Left lung (tissue), 10 donors: ENCODE data around the gene NEDD9. TPM values are rescaled to one million over a fixed set of nuclear protein-coding genes. Genes with fewer than 3 reads are reported as not detected.

ENCODE experiments used
- ATAC-seq: fragments of 200-7000 bp; cut with Tn5 transposase; one replicate; pipeline ENCODE4 v1.9.1; 2020; ENCODE audit warnings: moderate library complexity
- DNase-seq, 4 donors: peaks; one replicate each; pipeline ENCODE4 v3.0.0-alpha.2; 2013 to 2020
- H3K27ac ChIP-seq, 2 donors: fragments of 200-600 bp; sonication (generic) in 1 of 2; one replicate each; pipeline versions ENCODE4 v1.5.0 to v1.8.0; 2020 to 2021
- H3K27me3 ChIP-seq, 2 donors: fragments of 200-600 bp; sonication (generic) in 1 of 2; one replicate each; pipeline versions ENCODE4 v1.5.0 to v1.8.0; 2020 to 2021
- H3K36me3 ChIP-seq, 2 donors: fragments of 200-600 bp; sonication (generic) in 1 of 2; one replicate each; pipeline versions ENCODE4 v1.5.0 to v1.8.0; 2020 to 2021
- H3K4me1 ChIP-seq, 2 donors: fragments of 200-600 bp; one replicate each; pipeline ENCODE4 v1.8.0; 2021
- H3K4me3 ChIP-seq, 2 donors: fragments of 200-600 bp; sonication (generic) in 1 of 2; one replicate each; pipeline versions ENCODE4 v1.5.0 to v1.8.0; 2020 to 2021; ENCODE audit warnings: mild to moderate bottlenecking in 1 of 2
- H3K9me3 ChIP-seq, 2 donors: fragments of 200-600 bp; sonication (generic) in 1 of 2; one replicate each; pipeline versions ENCODE4 v1.5.0 to v1.8.0; 2020 to 2021
- intact Hi-C, 2 donors: fragments of 100-400 bp; cut with DNase I; formaldehyde crosslinking; loops; one replicate each; pipeline versions ENCODE4 v1.11.2 to v1.14.2; 2022
- polyA plus RNA-seq, 6 donors: library from polyadenylated mRNA; unstranded; fragments of 120-200 nt; gene quantifications; one replicate each; pipeline ENCODE4 v1.2.1, GENCODE V29; 2013; ENCODE audit not compliant: insufficient read length in 6 of 6
- total RNA-seq, 2 donors: library from RNA; stranded (reverse); fragmentation: NEBNext Ultra II Directional; extraction: Animal tissue kit (Norgen Biotek cat#: 25700); gene quantifications; one replicate each; pipeline ENCODE4 v1.2.1, GENCODE V29; 2021
- TF ChIP-seq, protein P1 (sequence below), 2 donors: fragments of 200-600 bp; sonication (generic) in 1 of 2; IDR thresholded peaks; one replicate each; pipeline versions ENCODE4 v1.5.0 to v1.8.0; 2021; ENCODE audit warnings: antibody characterized with exemption in 2 of 2
- donor health status: DM: no; HTN: yes; CAD: no.
- donor health status: DM: no; HTN: no; CAD: no.

Gene NEDD9
- total and polyA plus RNA-seq, 8 donors: 54.3 to 193 (median 59.5) TPM

DNA sequence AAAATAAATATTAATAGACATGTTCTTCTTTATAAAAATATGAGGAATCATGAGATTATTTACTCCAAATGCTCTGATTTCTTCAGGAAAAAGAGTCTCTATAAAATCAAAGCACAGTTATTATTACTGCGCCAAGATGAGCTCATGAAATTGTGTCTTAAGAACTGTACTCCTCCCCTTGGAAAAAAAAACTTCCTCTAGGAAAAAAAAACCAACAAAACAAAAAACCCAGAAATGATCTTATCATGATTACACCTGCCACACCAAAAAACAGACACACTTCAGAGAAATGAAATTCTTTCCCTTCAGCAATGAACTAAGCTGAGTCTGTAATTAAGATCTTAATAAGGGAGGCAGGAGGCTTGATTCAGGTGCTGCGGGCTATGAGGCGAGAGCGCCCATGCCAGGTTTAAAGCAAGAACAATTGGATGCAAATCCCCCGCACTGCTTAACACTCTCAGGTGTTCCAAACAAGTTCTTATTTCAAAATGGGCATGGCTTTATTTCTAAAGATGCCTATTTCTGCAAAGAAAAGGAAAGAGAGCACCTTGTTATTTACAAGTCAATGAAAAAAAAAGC, 9.1 kb downstream of the NEDD9 start:
- Histone ChIP-seq H3K36me3 (peaks cover 0 to 12% of the 10 kb centered on the region in 2 donors), H3K27me3 (no peaks in the 10 kb centered on the region), H3K9me3 (no peaks in the 10 kb centered on the region), H3K4me3 (no peak overlapping the region), H3K27ac (peak overlapping the region; percentile 56 to 76), H3K4me1 (peaks cover 37 to 86% of the 10 kb centered on the region in 2 donors)
- ATAC-seq (no peak), DNase-seq (no peak)
- intact Hi-C loops: no loop called here
- TF ChIP-seq, protein P1, sequence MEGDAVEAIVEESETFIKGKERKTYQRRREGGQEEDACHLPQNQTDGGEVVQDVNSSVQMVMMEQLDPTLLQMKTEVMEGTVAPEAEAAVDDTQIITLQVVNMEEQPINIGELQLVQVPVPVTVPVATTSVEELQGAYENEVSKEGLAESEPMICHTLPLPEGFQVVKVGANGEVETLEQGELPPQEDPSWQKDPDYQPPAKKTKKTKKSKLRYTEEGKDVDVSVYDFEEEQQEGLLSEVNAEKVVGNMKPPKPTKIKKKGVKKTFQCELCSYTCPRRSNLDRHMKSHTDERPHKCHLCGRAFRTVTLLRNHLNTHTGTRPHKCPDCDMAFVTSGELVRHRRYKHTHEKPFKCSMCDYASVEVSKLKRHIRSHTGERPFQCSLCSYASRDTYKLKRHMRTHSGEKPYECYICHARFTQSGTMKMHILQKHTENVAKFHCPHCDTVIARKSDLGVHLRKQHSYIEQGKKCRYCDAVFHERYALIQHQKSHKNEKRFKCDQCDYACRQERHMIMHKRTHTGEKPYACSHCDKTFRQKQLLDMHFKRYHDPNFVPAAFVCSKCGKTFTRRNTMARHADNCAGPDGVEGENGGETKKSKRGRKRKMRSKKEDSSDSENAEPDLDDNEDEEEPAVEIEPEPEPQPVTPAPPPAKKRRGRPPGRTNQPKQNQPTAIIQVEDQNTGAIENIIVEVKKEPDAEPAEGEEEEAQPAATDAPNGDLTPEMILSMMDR (IDR thresholded peaks at IDR 0.05): no peak

DNA sequence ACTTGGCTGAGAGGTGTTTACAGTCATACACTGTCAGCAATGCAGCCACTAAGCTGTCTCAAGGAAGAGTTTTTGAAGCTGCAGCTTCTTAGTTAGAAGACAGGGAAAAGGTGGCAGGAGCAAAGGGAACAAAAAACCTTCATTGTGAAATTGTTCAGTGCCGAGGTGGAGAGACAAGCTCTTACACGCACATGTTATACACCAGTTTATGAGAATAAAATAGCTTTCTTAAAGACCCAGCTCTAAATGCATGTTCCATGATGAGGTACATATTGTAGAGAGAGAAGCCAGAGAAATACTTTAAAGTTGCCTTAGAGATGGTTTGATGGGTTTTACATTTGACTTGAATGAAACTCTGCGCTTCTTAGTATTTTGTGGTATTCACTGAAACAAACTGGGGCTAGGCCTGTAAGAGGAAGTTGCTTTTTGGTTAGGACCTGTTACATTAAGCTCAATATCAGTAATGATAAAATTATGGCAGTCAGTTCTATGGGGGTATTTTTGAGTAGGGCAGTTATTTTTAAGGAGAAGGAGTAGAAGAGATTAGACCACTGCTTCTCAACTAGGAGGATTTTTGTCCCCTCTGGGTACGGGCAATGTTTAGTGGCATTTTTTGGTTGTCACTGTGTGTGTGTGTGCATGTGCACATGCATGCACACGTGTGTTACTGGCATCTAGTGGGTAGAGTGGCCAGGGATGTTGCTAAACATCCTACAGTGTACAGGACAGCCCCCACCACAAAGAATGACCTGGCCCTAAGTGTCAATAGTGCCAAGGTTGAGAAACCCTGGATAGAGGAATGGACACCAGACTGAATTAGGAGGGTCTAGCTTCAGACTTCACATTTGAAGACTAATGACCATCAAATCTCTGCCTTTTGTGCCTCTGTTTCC, 9.8 kb downstream of the NEDD9 start:
- H3K27me3 ChIP-seq: no peaks in the 10 kb centered on the region
- TF ChIP-seq, protein P1 (IDR thresholded peaks at IDR 0.05): no peak
- peak overlapping the region; percentile 56 to 76 for H3K27ac ChIP-seq
- DNase-seq (no peak), ATAC-seq (no peak)
- H3K4me3 ChIP-seq: no peak overlapping the region
- intact Hi-C loops: no loop called here
- H3K9me3 ChIP-seq: no peaks in the 10 kb centered on the region
- H3K4me1 ChIP-seq: peaks cover 43 to 87% of the 10 kb centered on the region in 2 donors
- peaks cover 0 to 12% of the 10 kb centered on the region in 2 donors for H3K36me3 ChIP-seq

DNA sequence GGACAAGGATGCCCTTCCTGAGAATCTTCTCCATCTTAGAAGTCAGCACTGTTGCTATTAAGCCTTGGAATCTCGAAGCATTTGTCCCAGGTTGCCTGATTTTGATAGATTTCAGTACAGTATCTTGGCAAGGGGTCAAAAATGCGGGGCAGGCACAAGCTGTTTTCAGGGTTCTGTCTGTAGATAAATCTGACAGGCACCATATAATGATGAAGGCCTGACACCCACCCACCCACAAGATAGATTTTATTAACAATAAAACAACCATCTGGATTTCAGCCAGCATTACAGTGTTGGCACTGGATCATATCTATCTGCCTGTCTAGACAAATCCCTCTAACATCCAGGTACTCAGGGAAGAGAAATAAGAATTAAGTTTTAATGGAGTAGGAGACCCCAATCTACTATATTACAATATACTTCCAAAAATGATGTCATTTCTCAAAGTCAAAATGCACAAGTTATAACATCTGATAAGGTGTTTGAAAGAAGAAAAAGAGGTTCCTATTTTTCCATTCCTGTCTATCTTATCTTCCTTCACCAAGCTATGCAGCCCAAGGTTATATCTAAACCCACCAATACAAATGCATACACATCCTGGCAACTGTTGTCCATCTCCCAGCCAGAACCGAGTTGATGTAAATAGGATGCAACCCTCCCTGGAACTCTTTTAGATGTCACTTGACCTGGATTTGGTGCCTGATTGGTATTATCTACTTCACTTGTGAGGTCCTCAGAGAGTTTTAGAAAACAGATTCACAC, 10.7 kb downstream of the NEDD9 start:
- no peaks in the 10 kb centered on the region for H3K27me3 ChIP-seq
- ATAC-seq (no peak), DNase-seq (no peak)
- H3K4me1 ChIP-seq: peaks cover 42 to 91% of the 10 kb centered on the region in 2 donors
- no peak overlapping the region for H3K4me3 ChIP-seq
- TF ChIP-seq, protein P1 (IDR thresholded peaks at IDR 0.05): no peak
- peaks cover 0 to 12% of the 10 kb centered on the region in 2 donors for H3K36me3 ChIP-seq
- peak overlapping the region; percentile 56 to 76 for H3K27ac ChIP-seq
- H3K9me3 ChIP-seq: no peaks in the 10 kb centered on the region
- intact Hi-C loops: no loop called here

DNA sequence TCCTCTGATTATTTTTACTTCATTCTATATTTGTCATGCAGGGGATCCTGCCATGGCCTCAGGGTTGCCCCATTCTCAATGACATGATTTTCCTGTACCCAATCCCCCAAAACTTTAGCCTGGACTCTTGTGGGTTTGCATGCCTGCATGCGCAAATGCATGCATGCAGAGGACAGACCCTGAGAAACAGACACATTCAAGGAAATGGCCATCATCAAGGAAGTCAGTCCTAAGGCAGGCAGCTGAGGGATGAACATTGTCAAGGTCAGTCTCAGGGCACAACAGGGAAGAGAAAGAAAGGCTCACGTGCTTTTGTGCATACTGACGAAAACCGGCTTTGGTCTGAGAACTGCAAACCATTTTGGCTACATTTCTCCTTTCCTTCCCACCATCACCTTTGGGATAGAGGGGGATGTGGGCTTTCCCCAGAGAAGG, 13.1 kb downstream of the NEDD9 start:
- ATAC-seq (peak; percentile 1), DNase-seq (no peak)
- intact Hi-C loops: no loop called here
- peak overlapping the region; percentile 66 to 76 for H3K27ac ChIP-seq
- H3K9me3 ChIP-seq: no peaks in the 10 kb centered on the region
- peaks cover 65 to 98% of the 10 kb centered on the region in 2 donors for H3K4me1 ChIP-seq
- peaks cover 0 to 12% of the 10 kb centered on the region in 2 donors for H3K36me3 ChIP-seq
- H3K4me3 ChIP-seq: no peak overlapping the region
- no peaks in the 10 kb centered on the region for H3K27me3 ChIP-seq
- TF ChIP-seq, protein P1 (IDR thresholded peaks at IDR 0.05): no peak
